GM21360 (cell line): ENCODE results near the gene B4GALT1.
"Not testable (repeated sequence)": the region's sequence is repeated elsewhere in the genome, so short reads cannot be mapped to it uniquely, and the experiment has no call there.

ENCODE experiments used
- ATAC-seq: cut with Tn5 transposase; IDR thresholded peaks from one replicate; pipeline ENCODE4 v1.9.1; 2021; ENCODE audit warnings: mild to moderate bottlenecking, moderate library complexity; ENCODE audit not compliant: unreplicated experiment

The B4GALT1 gene

GRCh38 chr9:33105959-33106358, 61.2 kb downstream of the B4GALT1 start:
- no peak for ATAC-seq

GRCh38 chr9:33105504-33105903, 61.6 kb downstream of the B4GALT1 start:
- ATAC-seq: no peak

DNA sequence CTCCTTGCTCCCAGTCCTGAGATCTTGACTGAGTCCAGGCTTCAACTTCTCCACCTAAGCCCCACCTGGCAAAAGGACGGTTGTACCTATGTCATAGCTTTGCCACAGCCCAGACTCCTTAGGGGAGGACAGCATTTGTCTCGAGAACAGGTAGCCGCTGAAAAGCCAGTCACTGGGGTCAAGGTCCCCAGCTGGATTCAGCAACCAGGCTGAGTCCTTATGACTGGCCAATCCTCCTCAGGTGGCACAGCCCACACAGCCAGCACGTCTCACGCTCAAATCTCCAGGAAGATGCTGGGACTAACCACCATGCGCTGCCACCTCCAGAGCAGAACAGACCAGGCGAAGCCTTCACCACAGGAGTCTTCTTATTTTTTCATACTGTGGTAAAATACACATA, 62.7 kb downstream of the B4GALT1 start:
- no peak for ATAC-seq

- ATAC-seq: no peak
Measured at GRCh38 chr9:33103501-33104281, 63.4 kb downstream of the B4GALT1 start.

DNA sequence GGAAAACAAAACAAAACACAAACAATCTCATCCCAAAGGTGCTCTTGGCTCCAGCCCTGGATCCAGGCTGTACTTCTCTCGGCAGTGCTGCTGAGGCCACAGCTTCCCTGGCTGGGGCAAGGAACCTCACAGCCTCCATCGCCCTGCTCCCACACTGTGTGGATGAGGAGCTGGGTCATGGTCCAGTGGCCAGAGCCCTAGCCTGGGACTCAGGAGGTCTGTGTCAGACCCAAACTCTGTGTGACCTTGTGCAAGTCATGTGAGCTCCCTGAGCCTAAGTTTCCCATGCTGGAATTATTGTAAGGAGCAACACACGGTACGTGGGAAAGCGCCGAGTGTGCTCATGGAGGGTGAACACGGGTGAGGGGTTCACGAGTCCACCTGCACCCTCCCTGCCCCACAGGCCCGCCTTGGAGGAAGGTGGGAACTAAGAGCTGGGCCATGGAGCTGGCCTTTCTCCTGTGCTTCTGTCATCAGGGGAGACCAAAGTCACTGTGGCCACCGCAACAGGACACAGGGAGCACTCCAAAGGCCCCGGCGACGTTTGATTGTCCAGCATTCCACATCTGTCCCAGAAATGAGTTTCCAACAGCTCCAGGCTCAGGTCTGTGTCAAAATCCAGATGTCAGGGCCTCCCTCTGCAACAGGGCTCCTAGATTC, 64.5 kb downstream of the B4GALT1 start:
- no peak for ATAC-seq

GRCh38 chr9:33101104-33101951, 65.8 kb downstream of the B4GALT1 start:
- ATAC-seq: no peak

- no peak for ATAC-seq
Measured at GRCh38 chr9:33099754-33100153, 67.4 kb downstream of the B4GALT1 start.

DNA sequence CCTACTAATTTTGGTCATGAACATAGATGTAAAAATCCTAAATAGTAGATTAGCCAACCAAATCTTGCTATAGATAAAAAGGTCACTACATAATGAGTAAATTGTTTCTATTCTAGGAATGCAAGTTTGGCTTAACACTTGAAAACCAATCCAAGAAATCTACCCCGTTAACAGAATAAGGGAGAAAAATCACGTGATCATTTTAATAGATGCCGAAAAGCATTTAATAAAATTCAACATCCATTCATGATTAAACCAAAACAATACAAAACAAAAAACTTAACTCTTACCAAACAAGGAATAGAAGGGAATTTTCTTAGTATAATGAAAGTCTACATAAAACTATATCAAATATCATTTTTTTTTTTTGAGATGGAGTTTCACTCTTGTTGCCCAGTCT, 69.9 kb downstream of the B4GALT1 start:
- no peak for ATAC-seq

DNA sequence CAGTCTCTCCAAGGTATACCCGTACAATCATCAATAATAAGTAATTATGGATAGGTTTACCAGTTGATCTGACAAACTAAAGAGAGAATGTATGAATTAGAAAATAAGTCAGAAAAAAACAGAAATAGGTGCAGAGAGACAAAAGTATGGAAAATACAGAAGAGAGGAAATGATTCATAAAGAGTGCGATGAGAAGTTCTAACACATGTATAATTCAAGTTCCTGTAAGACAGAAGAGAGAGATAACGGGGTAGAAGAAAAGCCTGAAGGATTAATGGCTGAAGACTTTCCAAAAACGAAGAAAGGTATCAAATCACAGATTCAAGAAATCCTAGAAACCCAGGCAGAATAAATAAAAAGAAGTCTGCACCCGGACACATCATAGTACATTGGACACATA, 74.5 kb downstream of the B4GALT1 start:
- no peak for ATAC-seq

DNA sequence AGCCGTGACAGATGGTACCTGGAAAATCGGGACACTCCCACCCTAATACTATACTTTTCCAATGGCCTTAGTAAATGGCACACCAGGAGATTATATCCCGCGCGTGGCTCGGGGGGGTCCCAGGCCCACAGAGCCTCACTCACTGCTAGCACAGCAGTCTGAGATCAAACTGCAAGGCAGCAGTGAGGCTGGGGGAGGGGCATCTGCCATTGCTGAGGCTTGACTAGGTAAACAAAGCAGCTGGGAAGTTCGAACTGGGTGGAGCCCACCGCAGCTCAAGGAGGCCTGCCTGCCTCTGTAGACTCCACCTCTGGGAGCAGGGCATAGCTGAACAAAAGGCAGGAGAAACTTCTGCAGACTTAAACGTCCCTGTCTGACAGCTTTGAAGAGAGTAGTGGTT, 81.5 kb downstream of the B4GALT1 start:
- ATAC-seq: not testable (repeated sequence)

DNA sequence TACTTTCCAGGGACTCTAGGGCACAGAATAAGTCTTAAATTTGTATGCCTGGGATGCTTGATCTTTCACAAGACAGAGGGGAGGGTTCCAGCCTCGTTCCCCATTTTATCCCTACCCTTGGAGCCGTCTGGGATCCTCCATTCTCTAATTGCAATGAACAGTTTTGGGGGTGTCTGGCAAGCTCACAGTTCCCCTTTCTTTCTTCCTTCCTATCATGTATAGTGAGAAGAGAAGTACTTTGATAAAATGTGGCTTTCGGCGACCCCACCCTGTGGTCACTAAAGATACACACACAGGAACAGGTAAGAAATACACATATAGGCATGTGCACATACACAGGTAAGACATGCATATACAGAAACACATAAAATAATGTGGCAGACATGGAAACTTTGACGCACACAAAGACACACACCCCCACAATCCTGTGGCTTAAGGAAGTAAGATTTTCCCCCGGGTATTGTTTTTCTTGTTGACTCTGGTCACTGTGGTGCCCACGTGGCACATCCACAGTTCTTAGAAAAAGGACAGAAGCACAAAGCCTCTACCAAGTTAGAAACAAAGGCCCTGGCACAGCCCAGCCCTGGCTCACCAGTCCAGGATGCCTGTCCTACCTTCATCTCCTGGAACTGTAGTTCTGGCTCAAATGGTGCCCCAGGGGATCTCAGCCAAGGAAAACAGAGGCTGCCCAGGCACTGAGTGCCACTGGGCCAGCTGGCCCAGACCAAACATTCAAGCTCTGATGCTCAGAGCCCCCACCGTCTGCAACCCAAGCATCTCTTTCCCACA, 84.4 kb downstream of the B4GALT1 start:
- no peak for ATAC-seq

GRCh38 chr9:33082128-33082527, 85.0 kb downstream of the B4GALT1 start:
- ATAC-seq: no peak

DNA sequence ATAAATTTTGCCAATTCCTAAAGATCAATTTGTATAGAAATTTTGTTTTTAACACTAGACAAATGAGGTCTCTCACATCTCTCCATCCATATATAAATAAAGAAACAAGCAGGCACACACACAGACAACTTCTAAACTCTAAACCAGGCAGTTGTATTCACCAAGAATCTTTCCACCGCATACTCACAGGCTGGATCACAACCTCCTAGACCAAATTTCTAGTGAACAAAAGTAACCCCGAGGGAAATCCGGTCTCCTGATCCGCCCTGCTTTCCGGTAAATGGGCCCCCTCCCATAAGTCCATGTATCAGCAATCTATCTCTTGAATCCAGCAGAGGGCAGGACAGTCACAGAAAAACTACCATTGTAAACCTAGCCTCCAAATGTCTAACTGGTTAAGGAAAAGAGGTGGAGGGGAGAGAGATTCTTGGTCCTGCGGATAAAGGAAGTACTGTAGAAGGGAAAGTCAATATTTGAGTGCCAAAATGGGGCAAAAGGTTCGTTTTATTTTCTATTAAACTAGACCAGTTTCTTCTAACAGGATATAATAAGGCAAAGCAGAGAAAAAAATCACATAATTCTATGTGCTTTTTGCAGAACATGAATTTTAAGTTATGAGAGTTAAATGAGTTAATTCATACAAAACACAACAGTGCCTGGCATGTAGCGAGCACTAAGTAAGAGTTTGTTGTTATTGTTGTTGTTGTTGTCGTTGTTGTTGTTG, 85.8 kb downstream of the B4GALT1 start:
- ATAC-seq: peak; percentile 48

- no peak for ATAC-seq
Measured at GRCh38 chr9:33080534-33080933, 86.6 kb downstream of the B4GALT1 start.

DNA sequence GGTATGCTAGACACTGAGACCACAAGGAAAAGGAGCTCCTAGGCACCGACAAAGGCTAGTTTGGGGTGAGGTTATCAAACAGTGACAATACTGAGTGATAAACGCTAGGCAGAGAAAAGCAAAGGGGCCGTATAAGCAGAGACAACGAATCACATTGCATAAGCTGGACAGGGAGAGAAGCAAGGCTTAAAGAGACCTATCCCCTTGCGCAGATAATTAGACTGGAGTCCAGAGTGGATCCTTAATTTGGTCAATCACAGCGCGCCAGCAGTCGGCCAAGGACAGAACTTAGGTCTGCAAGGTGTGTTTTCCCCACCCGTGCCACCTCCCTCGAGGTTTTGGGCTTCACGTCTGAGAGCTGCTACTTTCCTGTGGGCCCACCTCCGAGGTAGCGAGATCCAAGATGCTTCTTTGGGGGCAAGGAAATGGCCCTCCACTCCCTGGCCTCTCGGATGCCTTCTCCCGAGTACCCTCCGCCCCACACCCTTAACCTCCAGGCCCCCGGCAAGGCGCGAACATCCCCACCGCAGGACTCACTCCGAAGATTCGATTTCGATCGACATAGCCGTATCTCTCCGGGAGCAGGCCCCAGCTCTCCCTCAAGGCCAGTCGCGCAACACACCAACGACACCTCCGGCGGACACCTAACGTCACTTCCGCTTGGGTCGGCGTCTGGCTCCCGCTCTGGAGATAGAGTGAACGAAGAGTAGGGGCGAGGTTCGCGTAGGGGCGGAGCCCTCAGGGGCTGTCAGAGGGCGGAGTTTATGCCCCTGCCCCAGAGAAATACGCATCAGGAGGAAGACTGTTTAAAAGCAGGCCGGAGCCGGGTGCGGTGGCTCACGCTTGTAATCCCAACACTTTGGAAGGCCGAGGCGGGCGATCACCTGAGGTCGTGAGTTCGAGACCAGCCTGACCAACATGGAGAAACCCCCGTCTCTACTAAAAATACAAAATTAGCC, 90.8 kb downstream of the B4GALT1 start, which contains the start of gene SMU1:
Gene SMU1, minus strand, starts transcription at position 629 of the 959 bp plus-strand sequence. Its CDS starts 66 bp downstream, at position 563.
- peak; percentile 99 for ATAC-seq

DNA sequence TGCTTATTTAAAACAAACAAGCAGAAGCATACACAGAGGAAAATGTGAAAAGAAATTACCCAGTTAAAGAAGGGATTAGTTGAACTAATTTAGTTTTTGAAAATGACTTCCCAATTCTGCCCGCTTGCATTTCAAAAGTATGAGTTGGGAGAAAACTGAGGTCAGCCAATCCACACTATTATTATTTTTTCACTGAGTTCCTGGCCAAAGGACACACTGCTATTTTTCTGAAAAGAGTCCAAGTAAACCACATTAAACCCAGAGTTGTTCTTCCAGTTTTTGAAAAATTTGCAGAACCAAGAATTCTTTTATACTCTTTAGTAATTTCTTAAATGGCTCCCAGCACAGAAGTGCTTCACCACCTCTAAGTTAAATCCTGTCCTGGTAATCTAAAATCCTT, 98.1 kb downstream of the B4GALT1 start:
- ATAC-seq: no peak

DNA sequence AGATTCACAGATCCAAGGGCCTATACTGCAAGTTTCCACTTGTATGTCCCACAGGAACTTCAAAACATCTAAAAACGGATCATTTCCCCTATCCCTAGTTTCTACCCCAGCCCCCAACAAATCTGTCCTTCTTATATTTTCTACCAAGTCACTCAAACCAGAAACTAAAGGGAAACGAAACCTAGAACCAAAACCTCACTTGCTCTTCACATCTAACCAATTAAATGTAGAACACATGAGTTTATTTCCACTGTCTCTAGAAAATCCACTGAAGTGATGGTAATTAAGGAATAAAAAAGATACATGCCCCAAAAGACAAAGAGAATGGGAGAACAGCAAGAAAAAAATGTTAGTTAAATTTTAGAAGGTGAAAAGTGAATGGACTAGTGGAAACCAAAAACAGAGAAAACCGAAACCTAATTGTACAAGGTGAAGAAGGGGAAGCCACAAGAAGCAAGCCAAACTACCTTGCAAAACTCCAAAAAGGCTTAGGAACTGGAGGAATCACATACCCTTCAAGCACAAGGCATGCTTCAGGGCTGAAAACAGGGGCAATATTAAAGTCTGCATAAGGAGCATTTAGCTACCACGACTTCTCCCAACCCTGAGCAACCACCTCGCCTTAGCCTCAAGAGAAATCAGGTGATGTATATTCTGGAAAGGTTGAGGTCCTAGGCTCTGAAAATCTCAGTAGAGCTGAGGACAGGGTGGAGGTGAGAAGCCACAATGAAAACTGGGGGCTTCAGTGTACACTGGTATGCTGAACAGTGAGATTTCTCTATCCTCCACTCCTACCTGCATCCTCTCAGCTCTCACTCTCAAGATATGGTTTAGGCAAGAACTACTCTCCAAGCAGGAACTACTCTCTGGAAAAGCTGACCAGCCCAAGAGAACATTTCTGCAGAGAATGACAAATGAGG, 101.7 kb downstream of the B4GALT1 start:
- ATAC-seq: peak; percentile 61
